GM06990 (cell line): Measurements from ENCODE around the gene PPTC7.

Source experiments
- DNase-seq: peaks from one replicate; pipeline ENCODE4 v3.0.0-alpha.2; 2011; ENCODE audit not compliant: insufficient read length; ENCODE audit errors: extremely low read depth
- H3K27me3 ChIP-seq: replicated peaks from 2 replicates; pipeline ENCODE4 v1.6.0; 2011; ENCODE audit warnings: low read length; ENCODE audit not compliant: control insufficient read depth, insufficient read depth
- H3K36me3 ChIP-seq: 2 replicates; pipeline ENCODE4 v1.5.1; 2011; ENCODE audit warnings: low read length; ENCODE audit not compliant: control insufficient read depth, insufficient read depth
- H3K4me3 ChIP-seq: replicated peaks from 2 replicates; pipeline ENCODE4 v1.5.1; 2011; ENCODE audit warnings: low read depth, mild to moderate bottlenecking, control low read depth, low read length
- CTCF ChIP-seq: IDR thresholded peaks from 2 replicates; pipeline ENCODE4 v1.5.1; 2011; ENCODE audit warnings: low read length, control low read depth, mild to moderate bottlenecking, inconsistent platforms; ENCODE audit not compliant: insufficient read depth, poor library complexity, severe bottlenecking

Gene PPTC7

GRCh38 chr12:110557300-110557699, 25.8 kb downstream of the PPTC7 start:
- TF ChIP-seq CTCF = no peak
- no peaks in the 10 kb centered on the region for H3K27me3 ChIP-seq
- H3K36me3 ChIP-seq = no peaks in the 10 kb centered on the region; the same call in 1 of the 2 replicates
- H3K4me3 ChIP-seq = no peak overlapping the region
- no peak for DNase-seq

GRCh38 chr12:110556705-110557104, 26.4 kb downstream of the PPTC7 start:
- no peak for TF ChIP-seq CTCF
- H3K36me3 ChIP-seq = no peaks in the 10 kb centered on the region; the same call in none of the 2 replicates
- no peaks in the 10 kb centered on the region for H3K27me3 ChIP-seq
- no peak for DNase-seq
- H3K4me3 ChIP-seq = no peak overlapping the region

GRCh38 chr12:110555577-110556406, 27.3 kb downstream of the PPTC7 start:
- Histone ChIP-seq H3K27me3 (no peaks in the 10 kb centered on the region), H3K36me3 (no peaks in the 10 kb centered on the region; the same call in none of the 2 replicates), H3K4me3 (no peak overlapping the region)
- no peak for TF ChIP-seq CTCF
- DNase-seq = no peak

GRCh38 chr12:110554184-110554583, 28.9 kb downstream of the PPTC7 start:
- DNase-seq = no peak
- Histone ChIP-seq H3K36me3 (no peaks in the 10 kb centered on the region; the same call in none of the 2 replicates), H3K27me3 (no peaks in the 10 kb centered on the region), H3K4me3 (no peak overlapping the region)
- no peak for TF ChIP-seq CTCF

- no peak for DNase-seq
- Histone ChIP-seq H3K27me3 (no peaks in the 10 kb centered on the region), H3K36me3 (peaks cover 3% of the 10 kb centered on the region), H3K4me3 (no peak overlapping the region)
- TF ChIP-seq CTCF = no peak
Measured at GRCh38 chr12:110550981-110551380, 32.1 kb downstream of the PPTC7 start.

GRCh38 chr12:110549716-110550115, 33.4 kb downstream of the PPTC7 start:
- Histone ChIP-seq H3K27me3 (no peaks in the 10 kb centered on the region), H3K36me3 (peaks cover 5% of the 10 kb centered on the region)
- no peak for TF ChIP-seq CTCF

More at GRCh38 chr12:110549716-110550115, 33.4 kb downstream of the PPTC7 start:
- H3K4me3 ChIP-seq = no peak overlapping the region
- no peak for DNase-seq
